HEK293 (cell line): ENCODE data around the gene PNISR.

Experiments
- GFI1B ChIP-seq: fragments of 450-650 bp; formaldehyde crosslinking; IDR thresholded peaks from 2 replicates; pipeline ENCODE4 v1.5.1; 2016; ENCODE audit warnings: missing biosample characterization, missing genetic modification characterization
- GLI2 ChIP-seq: fragments of 450-650 bp; formaldehyde crosslinking; IDR thresholded peaks from 2 replicates; pipeline ENCODE4; 2017; ENCODE audit warnings: missing biosample characterization, missing genetic modification characterization, low read depth, borderline replicate concordance
- GLIS2 ChIP-seq: fragments of 450-650 bp; formaldehyde crosslinking; IDR thresholded peaks from 2 replicates; pipeline ENCODE4 v1.5.1; 2016; ENCODE audit warnings: missing biosample characterization, missing genetic modification characterization
- PRDM1 ChIP-seq: fragments of 450-650 bp; formaldehyde crosslinking; IDR thresholded peaks from 2 replicates; pipeline ENCODE4; 2016; ENCODE audit warnings: missing biosample characterization, missing genetic modification characterization
- REPIN1 ChIP-seq: fragments of 450-650 bp; formaldehyde crosslinking; IDR thresholded peaks from 2 replicates; pipeline ENCODE4 v1.5.1; 2017; ENCODE audit warnings: missing biosample characterization, missing genetic modification characterization, low read depth
- ZBTB1 ChIP-seq: fragments of 450-650 bp; formaldehyde crosslinking; IDR thresholded peaks from 2 replicates; pipeline ENCODE4 v1.5.1; 2016; ENCODE audit warnings: missing biosample characterization, missing genetic modification characterization
- ZBTB48 ChIP-seq: fragments of 450-650 bp; formaldehyde crosslinking; IDR thresholded peaks from 2 replicates; pipeline ENCODE4 v1.5.1; 2016; ENCODE audit warnings: missing biosample characterization, missing genetic modification characterization
- ZEB2 ChIP-seq: fragments of 450-650 bp; formaldehyde crosslinking; IDR thresholded peaks from 2 replicates; pipeline ENCODE4 v1.5.1; 2016; ENCODE audit warnings: missing biosample characterization, missing genetic modification characterization
- ZIC2 ChIP-seq: fragments of 450-650 bp; formaldehyde crosslinking; IDR thresholded peaks from 2 replicates; pipeline ENCODE4 v1.5.1; 2016; ENCODE audit warnings: missing biosample characterization, missing genetic modification characterization
- ZNF140 ChIP-seq: fragments of 450-650 bp; formaldehyde crosslinking; IDR thresholded peaks from 2 replicates; pipeline ENCODE4 v1.5.1; 2016; ENCODE audit warnings: missing biosample characterization, missing genetic modification characterization
- ZNF223 ChIP-seq: fragments of 450-650 bp; formaldehyde crosslinking; IDR thresholded peaks from 2 replicates; pipeline ENCODE4 v1.5.1; 2016; ENCODE audit warnings: missing biosample characterization, missing genetic modification characterization
- ZNF423 ChIP-seq: fragments of 450-650 bp; formaldehyde crosslinking; IDR thresholded peaks from 2 replicates; pipeline ENCODE4 v1.5.1; 2016; ENCODE audit warnings: missing biosample characterization, missing genetic modification characterization
- ZNF521 ChIP-seq: fragments of 450-650 bp; formaldehyde crosslinking; IDR thresholded peaks from 2 replicates; pipeline ENCODE4 v1.5.1; 2017; ENCODE audit warnings: missing biosample characterization, mild to moderate bottlenecking, missing genetic modification characterization
- ZNF558 ChIP-seq: fragments of 450-650 bp; formaldehyde crosslinking; IDR thresholded peaks from 2 replicates; pipeline ENCODE4 v1.5.1; 2016; ENCODE audit warnings: missing biosample characterization, missing genetic modification characterization
- ZNF561 ChIP-seq: fragments of 450-650 bp; IDR thresholded peaks from 2 replicates; pipeline ENCODE4 v1.5.1; 2018; ENCODE audit warnings: missing biosample characterization, missing genetic modification characterization, borderline replicate concordance
- ZNF585B ChIP-seq: fragments of 450-650 bp; formaldehyde crosslinking; IDR thresholded peaks from 2 replicates; pipeline ENCODE4 v1.5.1; 2016; ENCODE audit warnings: missing biosample characterization, missing genetic modification characterization
- ZNF621 ChIP-seq: fragments of 450-650 bp; formaldehyde crosslinking; IDR thresholded peaks from 2 replicates; pipeline ENCODE4 v1.5.1; 2017; ENCODE audit warnings: missing biosample characterization, missing genetic modification characterization
- ZNF623 ChIP-seq: fragments of 450-650 bp; formaldehyde crosslinking; IDR thresholded peaks from 2 replicates; pipeline ENCODE4 v1.5.1; 2016; ENCODE audit warnings: missing biosample characterization, missing genetic modification characterization
- ZNF658 ChIP-seq: fragments of 450-650 bp; formaldehyde crosslinking; IDR thresholded peaks from 2 replicates; pipeline ENCODE4; 2016; ENCODE audit warnings: missing biosample characterization, missing genetic modification characterization
- ZNF664 ChIP-seq: fragments of 450-650 bp; formaldehyde crosslinking; IDR thresholded peaks from 2 replicates; pipeline ENCODE4 v1.5.1; 2016; ENCODE audit warnings: missing biosample characterization, missing genetic modification characterization
- ZNF791 ChIP-seq: fragments of 450-650 bp; formaldehyde crosslinking; IDR thresholded peaks from 2 replicates; pipeline ENCODE4 v1.5.1; 2016; ENCODE audit warnings: missing biosample characterization, missing genetic modification characterization
- ZNF792 ChIP-seq: fragments of 450-650 bp; formaldehyde crosslinking; IDR thresholded peaks from 2 replicates; pipeline ENCODE4 v1.5.1; 2016; ENCODE audit warnings: missing biosample characterization, missing genetic modification characterization
- ZNF837 ChIP-seq: fragments of 450-650 bp; formaldehyde crosslinking; IDR thresholded peaks from 2 replicates; pipeline ENCODE4 v1.5.1; 2016; ENCODE audit warnings: missing biosample characterization, missing genetic modification characterization
- TF ChIP-seq, protein P1 (sequence below): fragments of 450-650 bp; formaldehyde crosslinking; IDR thresholded peaks from 2 replicates; pipeline ENCODE4 v1.5.1; 2016; ENCODE audit warnings: missing biosample characterization, missing genetic modification characterization
- TF ChIP-seq, protein P2 (sequence below): fragments of 450-650 bp; formaldehyde crosslinking; IDR thresholded peaks from 2 replicates; pipeline ENCODE4 v1.5.1; 2016; ENCODE audit warnings: missing biosample characterization, missing genetic modification characterization, low read depth
- TF ChIP-seq, protein P3 (sequence below): fragments of 450-650 bp; formaldehyde crosslinking; IDR thresholded peaks from 2 replicates; pipeline ENCODE4 v1.5.1; 2016; ENCODE audit warnings: missing biosample characterization, missing genetic modification characterization
- TF ChIP-seq, protein P4 (sequence below): fragments of 450-650 bp; formaldehyde crosslinking; IDR thresholded peaks from 2 replicates; pipeline ENCODE4; 2016; ENCODE audit warnings: missing biosample characterization, missing genetic modification characterization
- TF ChIP-seq, protein P5 (sequence below): fragments of 450-650 bp; formaldehyde crosslinking; IDR thresholded peaks from 2 replicates; pipeline ENCODE4 v1.5.1; 2017; ENCODE audit warnings: missing biosample characterization, missing genetic modification characterization
- TF ChIP-seq, protein P6 (sequence below): fragments of 450-650 bp; formaldehyde crosslinking; IDR thresholded peaks from 2 replicates; pipeline ENCODE4 v1.5.0; 2017; ENCODE audit warnings: missing biosample characterization, missing genetic modification characterization, borderline replicate concordance

PNISR gene

DNA sequence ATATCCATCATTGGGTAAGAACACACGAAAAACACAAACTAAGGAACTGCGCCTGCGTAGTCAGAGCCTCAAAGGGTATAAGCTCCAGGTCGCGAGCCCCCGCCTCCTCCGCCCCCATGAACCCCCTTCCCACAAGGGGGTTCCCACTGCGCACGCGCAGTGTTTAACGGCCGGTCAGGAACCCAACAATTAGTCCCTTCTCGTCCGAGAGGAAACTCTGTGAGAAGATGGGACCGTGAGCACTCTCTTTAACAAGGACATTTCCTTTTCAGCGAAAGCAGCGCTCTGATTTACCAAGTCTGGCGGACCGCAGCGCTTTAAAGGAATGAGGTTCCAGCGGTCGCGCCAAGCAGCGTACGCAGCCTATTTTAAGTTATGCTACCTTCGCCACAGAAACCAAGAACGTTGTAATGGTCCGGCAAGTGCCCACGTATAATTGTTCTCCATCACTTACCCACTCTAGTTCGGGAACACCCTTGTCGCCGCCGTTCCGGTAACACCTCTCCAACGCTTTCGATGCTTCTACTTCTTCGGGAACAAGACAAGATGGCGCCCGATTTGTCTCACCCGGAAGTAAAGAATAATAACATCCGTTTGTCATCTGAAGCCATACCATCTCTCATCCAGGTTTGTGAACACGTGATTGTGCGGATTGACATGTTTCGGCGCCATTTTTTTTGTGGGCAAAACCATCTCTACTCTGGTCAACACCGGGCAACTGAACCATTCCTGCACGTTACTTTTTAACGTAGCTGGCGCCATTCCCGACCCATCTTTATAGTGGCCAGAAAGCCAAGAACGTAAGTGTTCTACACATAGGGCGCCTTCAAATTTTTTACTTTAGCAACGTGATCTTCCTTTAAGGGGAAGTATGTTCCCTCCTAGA is at the start of gene PNISR (continued):
- no peak for TF ChIP-seq GLIS2 (tag by site-specific recombination)
- TF ChIP-seq ZNF623 = no peak
- TF ChIP-seq ZNF585B (tag by site-specific recombination) = no peak
- no peak for TF ChIP-seq ZNF621 (tag by site-specific recombination)
- TF ChIP-seq, protein P1, sequence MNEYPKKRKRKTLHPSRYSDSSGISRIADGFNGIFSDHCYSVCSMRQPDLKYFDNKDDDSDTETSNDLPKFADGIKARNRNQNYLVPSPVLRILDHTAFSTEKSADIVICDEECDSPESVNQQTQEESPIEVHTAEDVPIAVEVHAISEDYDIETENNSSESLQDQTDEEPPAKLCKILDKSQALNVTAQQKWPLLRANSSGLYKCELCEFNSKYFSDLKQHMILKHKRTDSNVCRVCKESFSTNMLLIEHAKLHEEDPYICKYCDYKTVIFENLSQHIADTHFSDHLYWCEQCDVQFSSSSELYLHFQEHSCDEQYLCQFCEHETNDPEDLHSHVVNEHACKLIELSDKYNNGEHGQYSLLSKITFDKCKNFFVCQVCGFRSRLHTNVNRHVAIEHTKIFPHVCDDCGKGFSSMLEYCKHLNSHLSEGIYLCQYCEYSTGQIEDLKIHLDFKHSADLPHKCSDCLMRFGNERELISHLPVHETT (tag by site-specific recombination) = no peak; the same call in none of the 2 replicates
- TF ChIP-seq ZNF521 (tag by site-specific recombination) = no peak
- TF ChIP-seq ZNF792 (tag by site-specific recombination) = no peak
- TF ChIP-seq PRDM1 (tag by site-specific recombination) = peak; percentile 93
- TF ChIP-seq REPIN1 (tag by site-specific recombination) = no peak
- TF ChIP-seq, protein P2, sequence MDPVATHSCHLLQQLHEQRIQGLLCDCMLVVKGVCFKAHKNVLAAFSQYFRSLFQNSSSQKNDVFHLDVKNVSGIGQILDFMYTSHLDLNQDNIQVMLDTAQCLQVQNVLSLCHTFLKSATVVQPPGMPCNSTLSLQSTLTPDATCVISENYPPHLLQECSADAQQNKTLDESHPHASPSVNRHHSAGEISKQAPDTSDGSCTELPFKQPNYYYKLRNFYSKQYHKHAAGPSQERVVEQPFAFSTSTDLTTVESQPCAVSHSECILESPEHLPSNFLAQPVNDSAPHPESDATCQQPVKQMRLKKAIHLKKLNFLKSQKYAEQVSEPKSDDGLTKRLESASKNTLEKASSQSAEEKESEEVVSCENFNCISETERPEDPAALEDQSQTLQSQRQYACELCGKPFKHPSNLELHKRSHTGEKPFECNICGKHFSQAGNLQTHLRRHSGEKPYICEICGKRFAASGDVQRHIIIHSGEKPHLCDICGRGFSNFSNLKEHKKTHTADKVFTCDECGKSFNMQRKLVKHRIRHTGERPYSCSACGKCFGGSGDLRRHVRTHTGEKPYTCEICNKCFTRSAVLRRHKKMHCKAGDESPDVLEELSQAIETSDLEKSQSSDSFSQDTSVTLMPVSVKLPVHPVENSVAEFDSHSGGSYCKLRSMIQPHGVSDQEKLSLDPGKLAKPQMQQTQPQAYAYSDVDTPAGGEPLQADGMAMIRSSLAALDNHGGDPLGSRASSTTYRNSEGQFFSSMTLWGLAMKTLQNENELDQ (tag by site-specific recombination) = no peak
- TF ChIP-seq ZNF791 (tag by site-specific recombination) = no peak
- no peak for TF ChIP-seq ZNF664
- TF ChIP-seq, protein P3, sequence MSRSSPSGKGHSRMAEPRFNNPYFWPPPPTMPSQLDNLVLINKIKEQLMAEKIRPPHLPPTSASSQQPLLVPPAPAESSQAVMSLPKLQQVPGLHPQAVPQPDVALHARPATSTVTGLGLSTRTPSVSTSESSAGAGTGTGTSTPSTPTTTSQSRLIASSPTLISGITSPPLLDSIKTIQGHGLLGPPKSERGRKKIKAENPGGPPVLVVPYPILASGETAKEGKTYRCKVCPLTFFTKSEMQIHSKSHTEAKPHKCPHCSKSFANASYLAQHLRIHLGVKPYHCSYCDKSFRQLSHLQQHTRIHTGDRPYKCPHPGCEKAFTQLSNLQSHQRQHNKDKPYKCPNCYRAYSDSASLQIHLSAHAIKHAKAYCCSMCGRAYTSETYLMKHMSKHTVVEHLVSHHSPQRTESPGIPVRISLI (tag by site-specific recombination) = no peak
- TF ChIP-seq ZNF658 = no peak
- no peak for TF ChIP-seq ZBTB48
- no peak for TF ChIP-seq ZNF837 (tag by site-specific recombination)
- TF ChIP-seq GLI2 (tag by site-specific recombination) = no peak
- TF ChIP-seq, protein P4, sequence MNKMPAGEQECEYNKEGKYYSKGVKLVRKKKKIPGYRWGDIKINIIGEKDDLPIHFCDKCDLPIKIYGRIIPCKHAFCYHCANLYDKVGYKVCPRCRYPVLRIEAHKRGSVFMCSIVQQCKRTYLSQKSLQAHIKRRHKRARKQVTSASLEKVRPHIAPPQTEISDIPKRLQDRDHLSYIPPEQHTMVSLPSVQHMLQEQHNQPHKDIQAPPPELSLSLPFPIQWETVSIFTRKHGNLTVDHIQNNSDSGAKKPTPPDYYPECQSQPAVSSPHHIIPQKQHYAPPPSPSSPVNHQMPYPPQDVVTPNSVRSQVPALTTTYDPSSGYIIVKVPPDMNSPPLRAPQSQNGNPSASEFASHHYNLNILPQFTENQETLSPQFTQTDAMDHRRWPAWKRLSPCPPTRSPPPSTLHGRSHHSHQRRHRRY (tag by site-specific recombination) = no peak
- 0 out of 2 replicates have a peak, but pooled peaks have one; percentile 50 for TF ChIP-seq ZEB2
- TF ChIP-seq GFI1B (tag by site-specific recombination) = no peak
- no peak for TF ChIP-seq ZNF561 (tag by site-specific recombination)
- TF ChIP-seq, protein P5, sequence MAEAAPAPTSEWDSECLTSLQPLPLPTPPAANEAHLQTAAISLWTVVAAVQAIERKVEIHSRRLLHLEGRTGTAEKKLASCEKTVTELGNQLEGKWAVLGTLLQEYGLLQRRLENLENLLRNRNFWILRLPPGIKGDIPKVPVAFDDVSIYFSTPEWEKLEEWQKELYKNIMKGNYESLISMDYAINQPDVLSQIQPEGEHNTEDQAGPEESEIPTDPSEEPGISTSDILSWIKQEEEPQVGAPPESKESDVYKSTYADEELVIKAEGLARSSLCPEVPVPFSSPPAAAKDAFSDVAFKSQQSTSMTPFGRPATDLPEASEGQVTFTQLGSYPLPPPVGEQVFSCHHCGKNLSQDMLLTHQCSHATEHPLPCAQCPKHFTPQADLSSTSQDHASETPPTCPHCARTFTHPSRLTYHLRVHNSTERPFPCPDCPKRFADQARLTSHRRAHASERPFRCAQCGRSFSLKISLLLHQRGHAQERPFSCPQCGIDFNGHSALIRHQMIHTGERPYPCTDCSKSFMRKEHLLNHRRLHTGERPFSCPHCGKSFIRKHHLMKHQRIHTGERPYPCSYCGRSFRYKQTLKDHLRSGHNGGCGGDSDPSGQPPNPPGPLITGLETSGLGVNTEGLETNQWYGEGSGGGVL = peak; percentile 63; the same call in 1 of the 2 replicates
- no peak for TF ChIP-seq ZIC2 (tag by site-specific recombination)
- no peak for TF ChIP-seq ZNF558 (tag by site-specific recombination)
- TF ChIP-seq ZNF423 (tag by site-specific recombination) = no peak
- TF ChIP-seq, protein P6, sequence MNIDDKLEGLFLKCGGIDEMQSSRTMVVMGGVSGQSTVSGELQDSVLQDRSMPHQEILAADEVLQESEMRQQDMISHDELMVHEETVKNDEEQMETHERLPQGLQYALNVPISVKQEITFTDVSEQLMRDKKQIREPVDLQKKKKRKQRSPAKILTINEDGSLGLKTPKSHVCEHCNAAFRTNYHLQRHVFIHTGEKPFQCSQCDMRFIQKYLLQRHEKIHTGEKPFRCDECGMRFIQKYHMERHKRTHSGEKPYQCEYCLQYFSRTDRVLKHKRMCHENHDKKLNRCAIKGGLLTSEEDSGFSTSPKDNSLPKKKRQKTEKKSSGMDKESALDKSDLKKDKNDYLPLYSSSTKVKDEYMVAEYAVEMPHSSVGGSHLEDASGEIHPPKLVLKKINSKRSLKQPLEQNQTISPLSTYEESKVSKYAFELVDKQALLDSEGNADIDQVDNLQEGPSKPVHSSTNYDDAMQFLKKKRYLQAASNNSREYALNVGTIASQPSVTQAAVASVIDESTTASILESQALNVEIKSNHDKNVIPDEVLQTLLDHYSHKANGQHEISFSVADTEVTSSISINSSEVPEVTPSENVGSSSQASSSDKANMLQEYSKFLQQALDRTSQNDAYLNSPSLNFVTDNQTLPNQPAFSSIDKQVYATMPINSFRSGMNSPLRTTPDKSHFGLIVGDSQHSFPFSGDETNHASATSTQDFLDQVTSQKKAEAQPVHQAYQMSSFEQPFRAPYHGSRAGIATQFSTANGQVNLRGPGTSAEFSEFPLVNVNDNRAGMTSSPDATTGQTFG = no peak
- TF ChIP-seq ZNF223 (tag by site-specific recombination) = no peak
- TF ChIP-seq ZBTB1 = no peak
- TF ChIP-seq ZNF140 = no peak
